ENCODE data around the gene FOXN4.
"Not testable (repeated sequence)": the region's sequence is repeated elsewhere in the genome, so short reads cannot be mapped to it uniquely, and the experiment has no call there.

FOXN4 gene

GRCh38 chr12:109308534-109309380, at the start of gene FOXN4:
FOXN4 (minus strand) TSS chr12:109309284; CDS start chr12:109308321, 963 bp downstream.
- DNase-seq (ENCODE audit: low read depth in 2 of 2), result no peak

GRCh38 chr12:109358154-109358869, 49.2 kb upstream of the FOXN4 start:
- DNase-seq (ENCODE audit: low read depth in 2 of 2), result no peak

- DNase-seq (ENCODE audit: low read depth in 2 of 2), result no peak
These were observed 47.9 kb upstream of the FOXN4 start for GRCh38 chr12:109357032-109357431.

- no peak for DNase-seq (ENCODE audit: low read depth in 2 of 2)
These were observed 47.5 kb upstream of the FOXN4 start for GRCh38 chr12:109356577-109356976.

- no peak for DNase-seq (ENCODE audit: low read depth in 2 of 2)
These were observed 43.1 kb upstream of the FOXN4 start for GRCh38 chr12:109352184-109352583.

- DNase-seq (ENCODE audit: low read depth in 2 of 2), result no peak
These were observed 38.5 kb upstream of the FOXN4 start, which contains the start of gene MYO1H for GRCh38 chr12:109347589-109347988. MYO1H (plus strand) TSS chr12:109347900; CDS start chr12:109347961, 61 bp downstream.

GRCh38 chr12:109346920-109347319, 37.8 kb upstream of the FOXN4 start:
- DNase-seq (ENCODE audit: low read depth in 2 of 2), result no peak

GRCh38 chr12:109345428-109345827, 36.3 kb upstream of the FOXN4 start:
- DNase-seq (ENCODE audit: low read depth in 2 of 2), result no peak

- DNase-seq (ENCODE audit: low read depth in 2 of 2), result no peak
These were observed 34.6 kb upstream of the FOXN4 start for GRCh38 chr12:109343677-109344076.

GRCh38 chr12:109336593-109336992, 27.5 kb upstream of the FOXN4 start:
- no peak for DNase-seq (ENCODE audit: low read depth in 2 of 2)

- no peak for DNase-seq (ENCODE audit: low read depth in 2 of 2)
These were observed 25.8 kb upstream of the FOXN4 start for GRCh38 chr12:109334887-109335286.

GRCh38 chr12:109331301-109331952, 22.3 kb upstream of the FOXN4 start:
- no peak for DNase-seq (ENCODE audit: low read depth in 2 of 2)

- DNase-seq (ENCODE audit: low read depth in 2 of 2), result no peak
These were observed 21.5 kb upstream of the FOXN4 start for GRCh38 chr12:109330282-109331230.

GRCh38 chr12:109329686-109330085, 20.6 kb upstream of the FOXN4 start:
- no peak for DNase-seq (ENCODE audit: low read depth in 2 of 2)

GRCh38 chr12:109329003-109329402, 19.9 kb upstream of the FOXN4 start:
- DNase-seq (ENCODE audit: low read depth in 2 of 2), result no peak

- not testable (repeated sequence) for DNase-seq (ENCODE audit: low read depth in 2 of 2)
These were observed 12.2 kb upstream of the FOXN4 start for GRCh38 chr12:109321294-109321693.

GRCh38 chr12:109310247-109311125, 1.4 kb upstream of the FOXN4 start:
- DNase-seq (ENCODE audit: low read depth in 2 of 2), result no peak

- DNase-seq (ENCODE audit: low read depth in 2 of 2), result no peak
These were observed 530 bp upstream of the FOXN4 start for GRCh38 chr12:109309381-109310246.

- DNase-seq (ENCODE audit: low read depth in 2 of 2), result no peak
These were observed 2.0 kb downstream of the FOXN4 start for GRCh38 chr12:109307051-109307450.
